Activated CD8-positive, alpha-beta memory T cell treated with anti-CD3 and anti-CD28 coated beads, Interleukin-2, amount 50 U/mL, for 24 hours (primary cell): ENCODE data around the gene SUFU.
"Not testable (repeated sequence)": the region's sequence is repeated elsewhere in the genome, so short reads cannot be mapped to it uniquely, and the experiment has no call there.

Experiments used
- DNase-seq: peaks from one replicate; pipeline ENCODE4 v3.0.0-alpha.2; 2020; ENCODE audit errors: extremely low read depth

The SUFU gene

DNA sequence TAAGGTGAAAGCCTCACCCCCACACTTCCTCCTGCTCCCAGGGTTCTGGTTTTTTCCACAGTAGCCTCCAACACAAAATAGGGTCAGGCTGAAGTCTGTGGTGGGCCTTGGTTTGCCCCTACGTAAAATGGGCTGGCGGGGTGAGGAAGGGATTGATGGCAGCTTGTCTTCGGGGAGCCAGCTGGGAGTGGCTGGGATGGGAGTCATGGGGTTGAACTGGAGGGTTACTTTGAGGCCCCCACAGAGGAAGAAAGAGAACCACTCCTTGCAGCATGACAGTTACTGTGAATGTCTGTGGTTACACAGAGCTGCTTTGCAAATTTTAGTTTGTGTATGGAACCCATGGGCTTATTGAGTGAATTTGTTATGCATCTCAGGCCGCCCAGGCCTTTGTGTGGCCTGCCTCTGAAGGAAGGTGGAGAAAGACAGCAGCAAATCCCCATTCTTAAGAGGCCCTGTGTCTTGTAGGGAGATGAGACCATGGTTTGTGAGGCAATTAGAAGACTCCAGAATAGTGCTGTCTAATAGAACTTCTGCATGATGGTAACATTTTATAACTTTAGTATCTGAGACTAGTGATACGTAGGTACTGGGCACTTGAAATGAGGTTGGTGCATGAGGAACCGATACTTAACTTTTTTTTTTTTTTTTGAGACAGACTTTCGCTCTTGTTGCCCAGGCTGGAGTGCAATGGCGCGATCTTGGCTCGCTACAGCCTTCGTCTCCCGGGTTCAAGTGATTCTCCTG is 148.6 kb downstream of the SUFU start:
- DNase-seq: no peak

DNA sequence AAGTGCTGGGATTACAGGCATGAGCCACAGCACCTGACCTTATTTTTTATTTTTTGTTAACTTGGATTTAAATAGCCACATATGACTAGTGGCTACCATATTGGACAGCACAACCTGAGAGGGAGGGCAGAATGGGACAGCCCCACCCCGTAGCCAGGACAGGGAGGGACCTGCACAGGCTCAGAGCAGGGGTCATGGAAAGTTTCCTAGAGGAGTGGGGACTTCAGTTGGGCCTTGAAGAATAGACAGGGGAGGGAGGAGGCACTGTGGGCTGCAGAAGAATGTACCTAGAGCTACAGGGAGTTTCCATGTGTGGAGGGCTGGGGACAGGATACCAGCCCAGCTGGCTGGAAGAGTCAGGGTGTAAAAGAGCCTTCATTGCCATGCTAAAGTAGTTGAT is 149.3 kb downstream of the SUFU start:
- no peak for DNase-seq

DNA sequence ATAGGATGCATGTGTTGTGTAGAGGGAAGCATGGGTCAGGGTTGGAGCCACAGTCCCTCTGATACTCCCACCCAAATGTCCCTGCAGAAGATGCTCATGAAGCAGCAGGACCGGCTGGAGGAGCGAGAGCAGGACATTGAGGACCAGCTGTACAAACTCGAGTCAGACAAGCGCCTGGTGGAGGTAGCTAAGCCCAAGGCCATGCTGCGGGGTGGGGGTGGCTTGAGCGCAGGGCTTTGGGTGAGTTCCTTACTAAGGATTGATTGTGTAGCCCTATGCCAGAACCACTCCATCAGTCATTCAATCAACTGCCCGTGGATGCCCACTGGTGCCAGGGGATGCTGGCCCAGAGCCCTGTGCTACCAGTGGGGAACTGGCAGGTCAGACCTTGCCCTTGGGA is 150.8 kb downstream of the SUFU start:
- no peak for DNase-seq

DNA sequence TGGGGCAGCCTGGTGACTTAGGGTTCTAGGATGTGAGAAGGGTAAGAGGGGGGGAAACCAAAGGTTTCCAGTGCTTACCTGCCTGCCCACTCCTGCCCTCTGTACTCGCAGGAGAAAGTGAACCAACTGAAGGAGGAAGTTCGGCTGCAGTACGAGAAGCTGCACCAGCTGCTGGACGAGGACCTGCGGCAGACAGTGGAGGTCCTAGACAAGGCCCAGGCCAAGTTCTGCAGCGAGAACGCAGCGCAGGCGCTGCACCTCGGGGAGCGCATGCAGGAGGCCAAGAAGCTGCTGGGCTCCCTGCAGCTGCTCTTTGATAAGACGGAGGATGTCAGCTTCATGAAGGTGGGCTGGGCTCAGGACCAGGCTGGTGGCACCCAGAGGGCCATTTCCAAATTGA is 151.2 kb downstream of the SUFU start:
- DNase-seq: no peak

DNA sequence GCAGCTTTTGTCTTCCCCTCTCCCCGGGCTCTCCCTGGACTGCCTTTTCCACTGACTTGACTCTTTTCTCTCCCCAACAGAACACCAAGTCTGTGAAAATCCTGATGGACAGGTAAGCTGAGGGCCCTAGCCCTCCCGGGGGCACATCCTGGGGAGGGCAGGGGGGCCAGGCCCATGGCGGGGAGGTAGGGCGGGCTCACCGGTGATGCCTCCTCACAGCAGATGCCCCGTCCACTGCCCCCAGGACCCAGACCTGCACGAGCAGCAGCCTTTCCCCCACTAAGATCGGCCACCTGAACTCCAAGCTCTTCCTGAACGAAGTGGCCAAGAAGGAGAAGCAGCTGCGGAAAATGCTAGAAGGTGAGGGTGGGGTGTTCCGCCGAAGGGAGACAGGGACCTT is 152.3 kb downstream of the SUFU start:
- DNase-seq: no peak

DNA sequence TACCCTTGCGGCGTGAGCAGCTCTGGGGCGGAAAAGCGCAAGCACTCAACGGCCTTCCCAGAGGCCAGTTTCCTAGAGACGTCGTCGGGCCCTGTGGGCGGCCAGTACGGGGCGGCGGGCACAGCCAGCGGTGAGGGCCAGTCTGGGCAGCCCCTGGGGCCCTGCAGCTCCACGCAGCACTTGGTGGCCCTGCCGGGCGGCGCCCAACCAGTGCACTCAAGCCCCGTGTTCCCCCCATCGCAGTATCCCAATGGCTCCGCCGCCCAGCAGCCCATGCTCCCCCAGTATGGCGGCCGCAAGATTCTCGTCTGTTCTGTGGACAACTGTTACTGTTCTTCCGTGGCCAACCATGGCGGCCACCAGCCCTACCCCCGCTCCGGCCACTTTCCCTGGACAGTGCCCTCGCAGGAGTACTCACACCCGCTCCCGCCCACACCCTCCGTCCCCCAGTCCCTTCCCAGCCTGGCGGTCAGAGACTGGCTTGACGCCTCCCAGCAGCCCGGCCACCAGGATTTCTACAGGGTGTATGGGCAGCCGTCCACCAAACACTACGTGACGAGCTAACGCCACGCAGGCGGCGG is 153.1 kb downstream of the SUFU start:
- no peak for DNase-seq

DNA sequence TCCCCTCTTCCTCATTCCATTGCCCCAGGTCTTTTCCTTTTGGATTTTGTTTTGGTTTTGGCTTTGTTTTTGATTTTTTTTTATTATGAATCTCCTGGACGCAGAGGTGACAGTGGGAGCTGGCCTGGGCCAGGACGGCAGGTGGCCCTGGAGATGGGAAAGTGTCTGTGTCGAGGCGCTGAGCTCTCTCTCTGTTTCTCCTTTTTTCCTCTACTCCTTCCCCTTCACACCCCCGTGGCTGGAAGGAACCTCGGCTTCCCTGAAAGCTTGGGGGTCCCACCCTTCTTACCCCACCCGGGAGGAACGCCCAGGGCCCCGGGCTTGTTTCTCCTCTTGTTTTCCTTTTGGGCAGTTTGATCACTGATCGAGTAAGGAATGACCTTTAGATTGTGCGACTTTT is 153.7 kb downstream of the SUFU start:
- DNase-seq: no peak

DNA sequence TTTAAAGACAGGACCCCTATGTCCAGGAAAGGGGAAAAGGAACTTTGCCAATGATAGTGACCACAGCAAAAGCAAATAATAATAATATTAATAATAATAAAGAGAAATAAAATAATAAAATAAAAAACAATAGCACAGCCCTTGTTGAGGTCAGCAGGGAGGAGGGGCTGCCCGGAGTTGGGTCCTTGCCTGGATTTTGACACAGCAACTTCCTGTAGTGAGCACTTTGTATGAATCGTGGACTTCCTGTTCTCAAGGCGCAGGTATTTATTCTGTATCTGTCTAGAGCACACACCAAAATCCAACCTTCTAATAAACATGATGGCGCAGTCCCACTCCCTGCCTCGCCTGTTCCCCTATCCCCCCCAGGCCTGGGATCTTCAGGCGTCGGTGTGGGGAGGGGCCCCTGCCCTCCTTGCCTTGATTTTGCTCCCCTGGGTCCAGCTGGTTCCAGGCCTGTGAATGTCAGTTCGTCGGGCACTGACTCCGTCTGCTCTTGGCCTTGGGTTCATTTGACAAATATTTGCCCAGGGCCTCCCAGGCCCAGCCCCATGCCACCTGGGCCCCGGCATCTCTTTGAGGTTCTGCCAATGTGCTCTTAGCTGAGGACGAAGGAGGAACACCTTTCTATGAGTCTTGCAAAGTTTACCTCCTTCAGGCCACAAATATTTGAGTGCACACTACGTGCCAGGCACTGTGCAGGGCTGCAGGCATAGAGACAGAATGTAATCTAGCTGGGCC is 154.4 kb downstream of the SUFU start:
- no peak for DNase-seq

DNA sequence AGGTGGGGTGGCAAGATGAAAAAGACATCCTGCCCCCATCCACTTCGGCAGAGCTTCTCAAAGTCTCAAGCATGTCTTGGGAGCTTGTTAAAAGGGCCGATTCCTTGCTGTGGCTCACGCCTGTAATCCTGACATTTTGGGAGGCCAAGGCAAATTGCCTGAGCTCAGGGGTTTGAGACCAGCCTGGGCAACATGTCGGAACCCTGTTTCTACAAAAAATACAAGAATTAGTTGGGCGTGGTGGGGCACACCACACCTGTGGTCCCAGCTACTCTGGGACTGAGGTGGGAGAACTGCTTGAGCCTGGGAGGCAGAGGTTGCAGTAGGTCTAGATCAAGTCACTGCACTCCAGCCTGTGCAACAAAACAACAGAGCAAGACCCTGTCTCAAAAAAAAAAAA is 155.0 kb downstream of the SUFU start:
- DNase-seq: no peak

DNA sequence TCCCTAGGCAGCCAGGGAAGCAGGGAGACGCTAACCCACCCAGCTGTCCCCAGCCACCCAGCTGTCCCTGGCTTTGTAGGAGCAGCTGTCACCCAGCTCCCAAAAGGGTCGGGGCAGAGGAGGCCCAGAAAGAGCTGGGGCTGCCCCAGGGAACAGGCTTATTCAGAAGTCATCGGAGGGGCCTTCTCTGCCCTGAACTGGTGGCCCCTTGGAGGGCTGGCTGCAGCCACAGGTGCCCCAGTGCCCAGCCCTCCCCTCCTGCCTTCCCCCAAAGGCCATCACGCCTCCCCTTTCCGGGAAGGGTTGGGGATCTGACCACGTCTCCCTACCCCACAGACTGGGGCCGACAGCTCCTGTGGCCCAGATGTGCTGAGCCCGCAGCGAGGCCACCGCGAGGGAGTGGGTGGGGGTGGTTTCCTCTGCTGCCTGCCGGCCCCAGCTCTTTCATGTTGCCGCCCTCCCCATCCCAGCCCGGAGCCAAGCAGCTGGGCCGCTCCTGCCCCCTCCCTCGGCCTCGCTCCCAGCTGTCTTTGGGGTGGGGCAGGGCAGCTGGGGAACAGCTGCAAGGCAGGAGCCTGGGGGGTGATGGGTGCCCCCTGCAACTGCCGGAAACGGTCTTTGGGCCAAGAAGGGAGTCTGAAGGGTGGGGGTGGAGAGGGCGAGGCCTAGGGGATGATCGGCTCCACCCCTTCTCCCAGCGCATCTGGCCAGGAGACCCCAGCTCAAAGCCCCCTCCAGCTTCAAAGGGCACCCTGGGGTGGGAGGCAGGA is 157.3 kb downstream of the SUFU start:
- no peak for DNase-seq

DNA sequence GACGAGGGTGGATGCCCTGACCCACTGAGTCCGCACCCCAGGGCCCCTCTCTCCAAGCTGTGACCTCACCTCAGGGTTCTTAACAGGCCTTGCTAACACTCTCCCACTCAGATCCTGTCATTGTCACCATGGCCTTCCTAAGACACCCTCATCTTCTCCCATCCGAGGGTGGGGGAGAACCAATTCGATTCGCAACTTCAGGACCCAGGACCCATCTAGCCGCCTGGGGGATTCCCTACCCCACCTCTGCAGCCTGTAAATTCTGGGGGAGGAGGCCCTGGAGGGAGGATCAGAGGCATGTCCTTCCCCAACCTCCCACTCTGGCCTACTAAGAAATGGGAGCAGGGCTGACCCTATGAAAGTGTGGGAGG is 157.9 kb downstream of the SUFU start:
- no peak for DNase-seq

DNA sequence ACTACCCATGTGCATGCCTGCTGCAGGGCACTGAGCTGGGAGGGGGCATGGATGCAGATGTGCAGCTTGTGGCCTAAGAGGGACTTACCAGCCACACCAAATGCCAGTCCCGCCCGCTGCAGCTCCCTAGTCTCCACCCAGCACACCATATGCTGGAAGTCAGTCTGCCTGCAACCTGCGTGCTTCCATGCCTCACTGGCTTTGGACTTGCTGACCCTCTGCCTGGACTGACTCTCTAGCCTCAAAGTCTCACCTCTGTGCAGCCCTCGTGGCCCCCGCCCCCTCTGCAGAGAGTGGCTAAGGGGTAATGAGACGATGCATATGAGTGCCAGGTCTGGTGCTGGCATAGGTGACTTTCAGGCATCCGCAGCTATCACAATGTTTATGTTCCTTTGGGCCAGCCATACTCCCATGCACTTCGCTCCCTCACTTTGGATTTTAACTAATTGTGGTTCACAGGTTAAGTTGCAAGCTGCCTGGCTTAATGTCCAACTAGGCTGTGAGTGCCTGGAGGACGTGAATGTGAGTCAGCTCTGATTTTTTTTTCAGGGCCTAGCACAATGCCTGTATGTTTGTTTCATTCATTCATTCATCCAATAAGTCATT is 162.2 kb downstream of the SUFU start:
- DNase-seq: no peak

DNA sequence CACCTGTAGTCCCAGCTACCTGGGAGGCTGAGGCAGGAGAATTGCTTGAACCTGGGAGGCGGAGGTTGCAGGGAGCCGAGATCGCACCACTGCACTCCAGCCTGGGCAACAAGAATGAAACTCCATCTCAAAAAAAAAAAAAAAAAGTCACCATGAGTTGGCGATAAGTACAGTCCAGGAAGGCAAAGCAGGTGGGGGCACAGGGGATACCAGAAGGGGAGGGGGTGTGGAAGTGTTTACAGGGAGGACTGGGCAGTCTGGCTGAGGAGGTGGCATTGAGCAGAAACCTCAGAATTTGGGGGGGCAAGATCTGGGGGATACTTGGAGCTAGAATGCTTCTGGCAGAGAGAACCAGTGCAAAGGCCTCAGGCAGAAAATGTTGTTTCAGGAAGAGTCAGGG is 163.6 kb downstream of the SUFU start:
- not testable (repeated sequence) for DNase-seq

DNA sequence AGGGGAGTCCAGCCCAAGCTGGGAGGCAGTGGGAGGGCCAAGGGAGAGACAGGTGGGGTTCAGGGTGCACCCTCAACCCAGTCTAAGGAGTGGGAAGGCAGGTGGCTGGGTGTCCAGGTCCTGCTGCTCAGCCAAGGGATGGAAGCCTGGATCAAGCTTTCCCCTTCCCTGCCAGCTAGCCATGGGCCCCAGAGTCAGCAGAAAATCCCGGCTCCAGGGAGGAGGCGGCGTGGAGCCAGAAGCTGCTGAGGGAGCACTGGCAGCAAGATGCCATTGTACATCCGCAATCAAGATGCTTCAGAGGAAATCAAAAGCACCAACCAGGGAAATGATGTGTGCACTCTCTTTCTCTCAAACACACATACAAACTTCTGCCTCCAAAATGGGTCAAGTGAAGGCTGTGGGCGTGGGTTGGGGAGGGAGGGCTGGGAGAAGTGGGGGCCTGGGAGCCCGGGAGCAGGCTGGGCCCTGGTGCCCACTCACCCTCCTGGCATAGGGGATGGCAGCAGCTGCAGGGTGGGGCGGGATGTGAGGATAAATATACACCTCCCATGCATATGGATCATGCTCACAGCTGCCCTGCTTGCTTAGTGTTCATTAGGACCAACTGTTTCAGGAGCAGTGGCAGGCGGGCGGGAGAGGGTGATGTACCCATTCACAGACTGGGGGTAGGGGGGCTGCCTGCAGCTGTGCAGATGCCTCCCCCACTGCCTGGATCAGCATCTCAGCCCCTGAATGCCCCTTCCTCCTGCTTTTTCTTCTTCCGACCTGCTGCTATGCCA is 164.7 kb downstream of the SUFU start:
- no peak for DNase-seq

DNA sequence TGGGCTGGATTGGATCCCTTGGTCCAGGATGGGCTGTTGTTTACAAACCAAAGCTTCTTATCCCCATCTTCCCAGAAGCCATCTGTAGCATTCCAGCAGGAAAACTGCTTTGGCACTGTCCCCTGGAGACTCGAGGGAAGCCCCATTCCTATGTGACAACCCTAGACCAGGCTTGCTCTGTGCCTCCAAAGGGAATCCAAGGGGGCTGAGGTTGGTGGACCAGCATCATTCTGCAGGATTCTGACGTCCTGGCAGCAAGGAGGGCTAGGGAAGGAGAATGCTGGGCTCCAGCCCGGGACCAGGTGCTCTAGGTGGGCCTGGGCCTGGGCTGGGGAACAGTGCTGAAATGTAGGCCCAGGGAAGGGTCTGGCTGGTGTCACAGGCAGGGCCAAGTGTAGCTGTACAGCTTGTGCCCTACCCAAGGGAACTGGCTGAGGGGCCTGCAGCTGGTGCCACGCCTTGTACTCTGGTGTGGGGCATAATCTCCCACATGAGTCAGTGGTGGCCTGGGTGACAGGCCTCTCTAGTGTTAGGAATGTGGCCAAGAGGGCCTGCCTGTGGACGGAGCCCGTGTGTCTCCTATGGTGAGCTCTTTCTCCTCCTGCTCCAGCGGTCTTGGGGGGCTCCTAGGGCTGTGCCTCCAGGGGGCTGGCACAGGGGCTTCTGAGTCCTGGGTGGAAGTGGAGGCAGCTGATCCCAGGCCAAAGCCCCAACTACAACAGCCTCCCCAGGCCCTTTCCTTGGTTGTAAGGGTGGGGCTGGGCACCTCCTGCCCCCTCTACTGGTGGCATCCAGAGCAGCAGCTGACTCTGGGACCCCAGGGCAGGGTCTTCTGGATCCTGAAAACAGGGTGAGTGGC is 165.7 kb downstream of the SUFU start:
- no peak for DNase-seq

DNA sequence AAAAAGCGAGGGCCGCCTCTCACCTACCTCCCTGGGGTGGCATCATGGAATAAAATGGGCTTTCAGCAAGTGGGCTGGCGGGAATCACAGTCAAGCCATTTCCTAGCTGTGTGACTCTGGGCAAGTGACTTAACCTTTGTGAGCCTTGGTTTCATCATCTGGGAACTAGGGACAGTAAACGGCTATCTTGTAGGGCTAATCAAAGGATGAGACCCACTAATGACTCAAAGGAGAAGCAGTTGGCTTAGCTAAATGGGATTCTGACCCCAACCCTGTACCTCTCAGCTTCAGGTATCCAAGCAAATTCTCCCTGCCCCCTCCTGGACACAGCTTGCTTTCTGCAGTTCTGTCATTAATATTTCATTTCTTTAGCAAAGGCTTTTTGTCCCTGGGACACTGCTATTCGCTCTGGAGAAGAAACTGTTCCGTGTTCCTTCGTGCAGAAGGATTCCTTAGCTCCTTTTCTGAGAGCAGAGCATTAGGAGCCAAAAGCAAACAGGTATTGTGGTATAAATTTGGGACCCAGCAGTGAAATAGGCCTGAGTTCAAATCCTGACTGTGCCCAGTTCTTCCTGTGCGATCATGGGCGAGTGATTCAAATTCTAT is 166.4 kb downstream of the SUFU start:
- no peak for DNase-seq

DNA sequence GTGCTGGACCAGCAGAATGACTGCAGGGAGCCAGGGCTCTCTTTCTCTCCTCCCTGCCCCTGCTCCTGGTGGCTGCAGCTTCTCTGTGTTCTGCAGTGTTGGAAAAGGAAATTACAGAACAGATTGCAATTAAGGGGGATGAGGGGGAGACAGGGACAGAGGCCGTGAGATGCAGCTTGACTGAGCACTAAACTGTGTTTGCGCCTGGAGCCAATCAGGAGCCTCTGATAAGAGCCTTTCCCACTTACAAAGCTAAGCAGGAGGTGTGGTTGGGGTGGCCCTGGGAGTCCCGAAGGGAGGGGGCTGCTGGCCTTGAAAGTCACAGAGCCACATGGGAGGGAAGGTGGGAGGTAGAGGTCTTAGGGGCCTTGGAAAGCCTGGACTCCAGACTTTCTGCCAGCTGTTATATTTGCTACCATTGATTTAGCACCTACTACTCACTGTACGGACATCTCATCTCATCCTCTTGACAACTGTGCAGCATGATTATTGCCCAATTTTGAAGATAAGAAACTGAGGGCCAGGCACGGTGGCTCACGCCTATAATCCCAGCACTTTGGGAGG is 167.2 kb downstream of the SUFU start:
- DNase-seq: no peak

DNA sequence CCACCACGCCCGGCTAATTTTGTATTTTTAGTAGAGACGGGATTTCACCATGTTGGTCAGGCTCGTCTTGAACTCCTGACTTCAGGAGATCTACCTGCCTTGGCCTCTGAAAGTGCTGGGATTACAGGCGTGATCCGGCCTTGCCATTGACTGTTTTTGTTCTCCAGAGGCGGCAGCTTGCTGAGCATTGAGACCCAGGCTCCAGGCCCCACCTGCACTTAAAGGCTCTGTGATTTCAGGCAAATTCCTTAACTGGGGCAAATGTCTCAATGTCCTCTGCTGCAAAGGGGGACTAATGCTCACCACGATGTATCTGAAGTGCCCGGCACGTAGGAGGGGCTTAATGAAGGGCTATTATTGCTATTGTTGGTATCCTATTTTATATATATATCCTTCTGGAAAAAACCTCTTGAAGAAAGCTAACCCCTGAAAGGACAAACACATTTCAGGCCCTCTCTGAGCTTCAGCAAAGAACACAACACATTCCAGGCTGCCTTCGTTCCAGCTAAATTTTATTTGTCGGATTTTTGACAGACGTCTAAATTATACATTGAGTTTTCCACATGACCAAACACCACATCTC is 169.6 kb downstream of the SUFU start:
- no peak for DNase-seq

DNA sequence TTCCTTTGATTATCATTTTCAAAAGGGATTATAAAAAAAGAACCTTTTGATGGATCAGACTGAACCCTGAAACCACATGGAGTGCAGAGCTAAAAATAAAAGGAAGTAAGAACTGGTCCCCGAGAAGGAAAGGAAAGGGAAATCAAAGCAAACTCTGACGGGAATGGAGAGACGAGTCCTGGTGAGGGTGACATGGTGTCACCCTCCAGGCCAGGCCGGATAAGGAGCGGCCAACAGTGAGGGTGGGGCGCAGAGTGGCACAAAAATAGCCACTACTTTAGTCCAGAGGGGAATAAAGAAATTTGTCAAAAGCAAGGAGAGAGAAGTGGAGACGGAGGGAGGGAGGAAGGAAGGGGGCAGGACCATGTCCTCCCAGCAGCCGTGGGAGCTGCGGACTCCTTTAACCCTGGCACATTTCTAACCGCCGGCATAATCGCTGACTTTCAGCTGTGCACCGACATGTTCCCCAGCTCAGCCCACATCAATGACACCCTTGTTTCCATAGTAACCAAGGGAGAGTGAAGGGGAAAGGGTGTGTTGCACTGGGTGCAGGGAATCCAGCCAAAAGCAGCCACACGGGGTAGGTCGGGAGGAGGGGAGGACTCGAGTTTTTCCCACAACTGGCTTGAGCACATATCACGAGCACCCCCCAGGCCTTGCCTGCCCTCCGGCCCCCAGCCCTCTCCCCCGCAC is 170.2 kb downstream of the SUFU start:
- peak; percentile 43 for DNase-seq
